HAP-1 (cell line): ENCODE data around the gene TEF.

Source experiments
- DNase-seq, 2 experiments: peaks; one replicate each; pipeline ENCODE4 v3.0.0-alpha.2; 2016 to 2020; ENCODE audit warnings: low spot score in 2 of 2
- H3K27me3 ChIP-seq: fragments of 250-450 bp; sonication (Bioruptor Pico); 2 replicates; pipeline ENCODE4 v1.5.1; 2020; ENCODE audit warnings: low read depth, mild to moderate bottlenecking, moderate library complexity
- H3K36me3 ChIP-seq: fragments of 250-450 bp; sonication (Bioruptor Pico); replicated peaks from 2 replicates; pipeline ENCODE4 v1.5.1; 2020; ENCODE audit warnings: mild to moderate bottlenecking
- H3K4me1 ChIP-seq: fragments of 250-450 bp; sonication (Bioruptor Pico); 2 replicates; pipeline ENCODE4 v1.5.1; 2020; ENCODE audit warnings: mild to moderate bottlenecking
- H3K4me3 ChIP-seq: fragments of 250-450 bp; sonication (Bioruptor Pico); 2 replicates; pipeline ENCODE4 v1.5.1; 2020; ENCODE audit warnings: mild to moderate bottlenecking, moderate library complexity
- H3K9me3 ChIP-seq: fragments of 250-450 bp; sonication (Bioruptor Pico); 2 replicates; pipeline ENCODE4 v1.5.1; 2020; ENCODE audit warnings: mild to moderate bottlenecking, moderate library complexity
- in situ Hi-C: fragments of 300-500 bp; cut with MboI; formaldehyde crosslinking; loops from 3 replicates; pipeline ENCODE4 v1.14.3; 2020; ENCODE audit warnings: low sequenced_read_pairs, inconsistent platforms, mixed read lengths

TEF gene

DNA sequence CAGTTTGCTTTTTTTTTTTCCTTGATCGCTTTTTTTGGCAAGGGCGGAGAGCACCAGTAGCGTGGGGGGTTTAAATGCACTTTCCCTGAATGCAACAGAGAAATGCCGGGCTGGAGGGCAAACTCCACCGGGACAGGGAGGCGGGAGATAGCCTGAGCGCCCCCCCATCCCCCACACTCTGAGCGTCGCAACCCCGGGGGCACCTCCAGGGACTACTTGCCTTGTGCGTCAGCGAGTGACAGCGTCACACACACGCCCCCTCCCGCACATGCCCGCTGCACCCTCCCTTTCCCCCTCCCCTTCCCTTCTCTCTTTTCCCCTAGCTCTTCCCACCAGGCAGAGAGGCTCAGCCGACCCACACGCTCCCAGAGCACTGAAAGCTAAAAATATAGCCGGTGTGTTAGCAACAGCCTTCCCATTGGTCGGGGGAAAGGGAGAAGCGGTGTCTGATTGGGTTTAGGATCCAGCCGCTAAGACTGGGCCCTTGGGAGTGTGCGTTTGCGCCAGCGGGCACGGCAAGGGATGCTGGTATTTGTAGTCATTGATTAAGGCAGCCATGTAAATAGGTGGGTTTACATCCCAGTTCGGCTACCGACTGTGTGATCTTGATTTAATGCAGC, 66.6 kb downstream of the TEF start:
- in situ Hi-C loops: no loop called here
- peak; percentile 97 to 99 for DNase-seq

More for the DNA sequence above, 66.6 kb downstream of the TEF start:
- peaks cover 3% of the 10 kb centered on the region for H3K4me1 ChIP-seq
- H3K36me3 ChIP-seq: peaks cover 8% of the 10 kb centered on the region
- H3K9me3 ChIP-seq: no peaks in the 10 kb centered on the region
- peak overlapping the region; percentile 58 for H3K4me3 ChIP-seq
- H3K27me3 ChIP-seq: no peaks in the 10 kb centered on the region
